Fibroblast of skin of right biceps (primary cell): ENCODE data around the gene TMEM150A.
"Not testable (repeated sequence)": the region's sequence is repeated elsewhere in the genome, so short reads cannot be mapped to it uniquely, and the experiment has no call there.

ENCODE experiments used
- DNase-seq: peaks from one replicate; pipeline ENCODE4 v3.0.0-alpha.2; 2013

TMEM150A gene

DNA sequence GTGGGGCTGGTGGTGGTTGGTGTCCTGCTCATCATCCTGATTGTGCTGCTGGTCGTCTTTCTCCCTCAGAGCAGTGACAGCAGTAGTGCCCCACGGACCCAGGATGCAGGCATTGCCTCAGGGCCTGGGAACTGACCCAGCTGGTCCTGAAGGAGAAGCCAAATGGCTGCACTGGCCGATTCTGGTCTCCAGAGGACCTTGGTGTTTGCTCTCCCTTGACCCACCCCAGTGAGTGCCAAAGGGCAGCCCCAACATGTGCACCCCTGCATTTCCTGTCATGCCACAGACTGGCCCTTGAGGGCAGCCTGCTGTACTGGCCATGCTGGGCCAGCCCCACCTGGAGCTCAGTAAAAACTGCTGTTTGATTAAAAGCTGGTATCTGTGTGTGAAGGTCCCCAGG, 9.5 kb downstream of the TMEM150A start:
- DNase-seq = no peak

GRCh38 chr2:85592299-85592698, 10.2 kb downstream of the TMEM150A start:
- DNase-seq = not testable (repeated sequence)

- DNase-seq = no peak
Measured at GRCh38 chr2:85591563-85591962, 10.9 kb downstream of the TMEM150A start.

- no peak for DNase-seq
Measured at GRCh38 chr2:85590950-85591349, 11.5 kb downstream of the TMEM150A start.

DNA sequence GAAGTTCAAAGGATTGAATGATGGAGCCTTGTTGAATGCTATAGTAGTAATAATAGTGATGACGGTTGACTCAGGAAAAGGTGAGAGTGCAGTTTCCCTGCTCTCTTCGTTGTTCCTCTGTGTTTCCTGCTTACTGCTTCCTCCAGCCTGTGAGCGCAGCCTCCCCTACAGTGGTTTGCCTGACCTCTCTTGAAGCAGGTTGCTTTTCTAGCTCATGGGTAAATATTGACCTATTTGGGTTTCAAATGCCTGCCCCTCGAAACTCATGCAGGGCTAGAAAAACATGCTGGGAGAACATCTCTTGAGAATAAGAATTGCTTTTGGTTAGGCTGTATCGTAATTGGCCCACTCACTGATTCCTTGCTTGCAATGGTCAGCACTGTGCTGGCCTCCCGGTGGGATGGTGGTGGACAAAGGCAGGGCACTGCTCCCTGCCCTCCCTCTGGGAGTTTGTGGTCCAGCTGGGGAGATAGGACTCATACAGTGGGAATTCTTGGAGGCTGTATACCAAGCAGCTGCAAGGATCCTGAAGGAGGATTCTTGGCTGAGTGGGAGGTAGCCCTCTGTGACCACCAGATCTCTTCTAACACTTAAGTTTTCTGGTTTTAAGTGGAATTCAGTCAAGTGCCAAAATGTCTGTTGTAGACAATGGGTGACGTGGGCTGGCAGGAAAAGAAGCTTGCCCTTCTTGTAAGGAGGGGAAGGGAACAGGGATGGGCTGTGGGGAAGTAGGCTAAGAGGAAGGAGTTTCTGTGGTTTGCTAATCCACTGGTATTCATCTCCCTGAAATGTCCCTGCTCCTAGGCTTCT, 12.3 kb downstream of the TMEM150A start:
- DNase-seq = peak; percentile 84

DNA sequence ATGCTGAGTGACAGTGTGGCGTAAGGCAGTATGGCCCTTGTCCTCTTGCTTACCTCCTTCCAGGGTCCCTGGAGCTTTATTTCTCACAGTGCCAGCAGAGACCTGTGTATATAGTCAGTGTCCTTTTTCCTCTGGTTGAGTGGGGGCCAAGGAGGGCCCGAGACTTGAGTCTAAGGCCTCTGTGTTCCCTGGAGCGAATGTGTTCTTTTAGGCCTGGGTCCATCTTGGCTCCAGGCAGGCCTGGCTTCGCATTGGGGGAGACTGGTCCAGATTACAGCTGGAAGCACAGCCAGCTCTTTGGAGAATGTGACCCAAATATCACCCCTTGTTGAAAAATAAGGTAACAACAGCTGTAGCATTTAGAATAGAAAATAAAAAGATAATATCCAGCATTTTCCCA, 13.3 kb downstream of the TMEM150A start:
- no peak for DNase-seq

GRCh38 chr2:85588645-85589044, 13.9 kb downstream of the TMEM150A start:
- DNase-seq = no peak

DNA sequence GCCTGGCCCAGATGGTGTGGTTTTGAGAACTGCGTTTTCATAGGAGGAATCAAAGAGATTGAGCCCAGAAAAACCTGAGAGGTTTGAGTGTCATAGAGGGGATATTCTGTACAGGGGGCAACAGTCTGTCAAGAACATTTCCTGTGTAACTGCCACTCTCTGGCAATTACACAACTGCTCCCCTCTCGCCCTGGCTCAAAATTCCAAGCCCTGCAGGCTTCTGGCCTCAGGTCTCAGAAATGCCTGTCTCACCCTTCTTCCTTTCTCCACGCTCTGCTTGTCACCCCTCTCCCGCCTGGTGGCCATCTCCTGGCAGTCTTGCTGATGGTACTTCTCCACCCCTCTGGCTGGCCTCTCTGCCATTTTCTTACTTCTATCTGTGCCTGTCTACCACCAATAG, 14.3 kb downstream of the TMEM150A start:
- DNase-seq = no peak

DNA sequence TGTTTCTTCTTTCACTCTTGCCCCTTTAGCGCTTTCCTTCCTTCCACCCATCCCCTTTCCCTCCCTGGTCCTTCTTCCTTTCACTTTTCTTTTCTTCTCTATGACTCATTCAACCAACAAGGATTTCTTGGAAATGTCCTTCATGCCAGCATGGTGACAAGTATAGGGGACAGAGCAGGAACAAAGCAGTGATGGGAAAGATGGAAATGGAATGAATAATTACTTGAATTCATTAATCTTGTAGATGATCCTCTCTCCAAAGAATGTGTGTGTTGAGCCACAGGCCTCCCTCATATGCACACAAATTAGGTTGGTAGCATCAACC, 16.8 kb downstream of the TMEM150A start:
- peak; percentile 90 for DNase-seq

- DNase-seq = peak; percentile 82
Measured at GRCh38 chr2:85584857-85585780, 17.4 kb downstream of the TMEM150A start.

GRCh38 chr2:85584354-85584856, 18.1 kb downstream of the TMEM150A start, which contains the start of gene VAMP5:
VAMP5 (plus strand) TSS chr2:85584431; CDS start chr2:85584491, 60 bp downstream.
- DNase-seq = peak; percentile 31

- no peak for DNase-seq
Measured at GRCh38 chr2:85583667-85584353, 18.7 kb downstream of the TMEM150A start.

DNA sequence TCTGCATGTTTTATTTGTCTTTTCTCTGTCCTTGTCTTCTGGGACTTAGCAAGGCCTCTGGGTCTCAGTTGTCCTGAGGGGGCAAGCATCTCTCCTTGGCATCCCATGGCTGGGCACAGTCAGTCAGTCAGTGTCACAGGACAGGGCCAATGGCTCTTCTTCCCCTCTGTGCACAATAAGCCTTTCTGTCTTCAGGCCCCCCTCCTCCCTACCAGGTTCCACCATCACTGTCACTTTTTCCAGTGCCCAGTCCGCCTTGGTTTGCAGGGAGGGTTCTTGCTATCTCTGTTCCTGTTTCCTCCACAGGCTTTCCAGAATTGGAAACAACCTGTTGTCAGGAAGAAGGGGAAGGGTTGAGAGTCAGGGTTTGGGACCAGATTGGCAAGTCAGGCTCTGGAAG, 20.0 kb downstream of the TMEM150A start:
- no peak for DNase-seq

DNA sequence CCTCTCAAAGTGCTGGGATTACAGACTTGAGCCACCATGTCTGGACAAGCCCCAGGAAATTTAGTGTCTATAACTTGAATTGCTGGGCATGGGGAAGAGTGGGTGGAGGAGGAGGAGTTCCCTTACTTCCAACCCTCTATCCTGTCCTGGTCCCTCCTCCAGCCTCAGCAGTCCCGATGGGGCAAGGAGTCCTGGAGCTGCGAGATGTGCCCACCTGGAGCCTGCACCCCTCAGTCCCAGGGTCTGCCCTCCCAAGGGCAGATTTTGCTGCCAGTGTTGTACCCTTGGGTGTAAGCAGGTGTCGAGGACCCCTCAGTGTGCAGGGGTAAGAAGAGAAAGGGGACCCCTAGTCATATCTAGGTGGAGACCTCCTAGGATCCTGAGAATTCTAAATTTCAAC, 22.3 kb downstream of the TMEM150A start:
- DNase-seq = no peak

DNA sequence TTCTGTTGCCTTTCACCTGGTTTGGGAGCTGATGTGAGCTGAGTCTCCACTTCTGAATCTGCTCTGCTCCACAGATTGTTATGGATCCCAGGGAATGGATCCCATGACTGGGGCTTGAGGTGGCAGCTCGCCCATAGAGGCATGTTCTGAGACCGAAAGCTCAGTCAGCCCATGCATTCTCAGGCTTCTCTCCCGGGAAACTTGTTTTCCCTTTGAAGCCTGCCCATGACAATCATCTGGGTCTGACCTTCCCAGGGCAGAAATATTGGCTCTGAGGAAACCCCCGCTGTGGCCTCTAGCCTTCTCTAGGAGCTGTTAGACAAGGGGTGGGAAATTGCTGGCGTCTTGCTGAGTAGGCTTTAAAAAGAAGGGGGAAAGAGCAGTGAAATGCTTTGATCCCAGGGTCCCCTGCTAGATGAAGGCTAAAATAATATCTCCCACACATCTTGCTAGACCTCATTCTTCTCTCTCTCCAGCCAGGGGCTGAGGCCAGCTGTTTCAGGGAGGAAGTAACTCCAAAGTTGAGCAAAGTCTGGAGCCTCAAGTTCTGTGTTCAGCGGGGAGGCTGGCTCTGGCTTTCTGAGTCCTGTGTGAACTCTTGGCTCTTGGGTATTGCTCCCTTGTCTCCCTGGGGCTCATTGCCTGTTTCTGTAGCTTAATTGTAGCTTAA, 23.1 kb downstream of the TMEM150A start:
- no peak for DNase-seq

GRCh38 chr2:85578243-85579180, 24.0 kb downstream of the TMEM150A start:
- DNase-seq = no peak

DNA sequence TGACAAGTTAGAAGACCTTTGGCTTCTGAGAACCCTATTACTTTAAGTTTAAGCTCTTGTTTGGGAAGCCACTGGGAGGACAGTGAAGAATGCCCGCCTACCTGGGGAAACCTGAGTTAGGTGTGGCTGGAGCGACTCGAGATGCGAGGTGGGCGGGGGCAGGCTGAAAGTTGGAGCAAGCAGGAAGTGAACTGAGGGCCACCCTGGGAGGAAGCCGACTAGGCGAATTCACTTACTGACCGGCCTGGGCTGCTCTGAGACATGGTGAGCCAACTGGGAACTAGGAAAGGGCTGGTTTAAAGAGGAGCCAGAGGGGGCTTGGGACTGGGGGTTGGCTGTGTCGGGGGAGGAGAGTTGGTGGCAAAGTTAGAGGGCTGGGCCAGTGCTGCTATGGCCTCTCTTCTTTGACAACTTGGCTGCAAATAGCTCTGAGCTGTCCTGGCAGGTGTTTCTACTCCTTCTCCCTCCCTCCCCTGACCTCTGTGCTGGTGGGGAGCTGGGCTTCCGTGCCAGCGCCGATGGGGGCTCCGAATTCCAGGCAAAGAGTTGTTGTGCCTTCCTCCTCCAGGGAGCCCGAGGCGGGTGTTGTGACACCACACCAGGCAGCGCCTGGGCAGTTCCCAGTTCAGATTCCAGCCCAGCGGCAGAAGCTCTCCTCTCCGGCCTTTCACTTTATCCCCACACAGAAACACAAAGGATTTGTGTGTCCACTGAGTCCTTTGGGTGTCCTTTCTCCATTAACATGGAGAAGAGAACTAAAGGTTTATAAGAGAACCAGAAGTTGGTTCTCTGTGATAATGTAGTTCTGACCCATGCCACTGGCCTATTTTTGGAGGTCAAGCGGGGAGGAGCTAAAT, 24.9 kb downstream of the TMEM150A start, which contains the start of gene VAMP8:
Gene VAMP8, plus strand, starts transcription at position 201 of the 857 bp plus-strand sequence. Its CDS starts 61 bp downstream, at position 262.
- DNase-seq = no peak

- DNase-seq = no peak
Measured at GRCh38 chr2:85577063-85577385, 25.5 kb downstream of the TMEM150A start.

- DNase-seq = no peak
Measured at GRCh38 chr2:85575739-85576138, 26.8 kb downstream of the TMEM150A start.

DNA sequence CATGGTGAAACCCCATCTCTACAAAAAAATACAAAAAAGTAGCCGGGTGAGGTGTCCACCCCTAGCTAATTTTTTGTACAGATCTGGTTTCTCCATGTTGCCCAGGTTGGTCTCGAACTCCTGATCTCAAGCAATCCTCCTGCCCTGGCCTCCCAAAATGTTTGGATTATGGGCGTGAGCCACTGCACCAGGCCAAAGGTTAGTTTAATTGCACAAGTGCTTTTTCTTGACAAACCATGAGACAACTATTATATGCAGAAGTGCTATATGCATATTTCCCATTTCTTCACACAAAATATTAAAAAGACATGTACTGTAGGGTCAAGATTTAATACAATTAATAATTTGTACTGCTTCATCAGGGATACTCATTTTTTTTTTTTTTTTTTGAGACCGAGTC, 36.2 kb downstream of the TMEM150A start:
- no peak for DNase-seq
